GM23338 (cell line): ENCODE data around the gene RAD50. TPM values are rescaled to one million over a fixed set of nuclear protein-coding genes. Genes with fewer than 3 reads are reported as not detected.

Source experiments
- ATAC-seq: fragments of 200-7000 bp; cut with Tn5 transposase; 3 replicates; pipeline ENCODE4 v1.9.1; 2020
- DNase-seq: peaks from one replicate; pipeline ENCODE4 v3.0.0-alpha.2; 2015; ENCODE audit warnings: low spot score
- H2AFZ ChIP-seq: fragments of 200-600 bp; sonication (generic); 2 replicates; pipeline ENCODE4 v1.8.0; 2016; ENCODE audit warnings: antibody characterized with exemption, mild to moderate bottlenecking, moderate library complexity
- H3F3A ChIP-seq: fragments of 200-600 bp; sonication (generic); replicated peaks from 2 replicates; pipeline ENCODE4 v1.8.0; 2017; ENCODE audit warnings: antibody characterized with exemption, mixed run types, low read depth
- H3K27ac ChIP-seq: fragments of 200-600 bp; sonication (generic); 2 replicates; pipeline ENCODE4 v1.6.1; 2016; ENCODE audit warnings: low read depth
- H3K27me3 ChIP-seq: fragments of 200-600 bp; sonication (generic); 2 replicates; pipeline ENCODE4 v1.8.0; 2016; ENCODE audit warnings: mild to moderate bottlenecking, mixed run types, moderate library complexity; ENCODE audit not compliant: insufficient read depth
- H3K36me3 ChIP-seq: fragments of 200-600 bp; sonication (generic); 2 replicates; pipeline ENCODE4 v1.8.0; 2016; ENCODE audit warnings: mild to moderate bottlenecking; ENCODE audit not compliant: insufficient read depth
- H3K4me1 ChIP-seq: fragments of 200-600 bp; sonication (generic); 2 replicates; pipeline ENCODE4 v1.8.0; 2016; ENCODE audit warnings: mild to moderate bottlenecking, moderate library complexity; ENCODE audit not compliant: insufficient read depth
- H3K4me2 ChIP-seq: fragments of 200-600 bp; sonication (generic); 2 replicates; pipeline ENCODE4 v1.7.1; 2017; ENCODE audit warnings: mixed run types
- H3K4me3 ChIP-seq: fragments of 200-600 bp; sonication (generic); 2 replicates; pipeline ENCODE4 v1.6.1; 2016; ENCODE audit warnings: mixed run types
- H3K79me2 ChIP-seq: fragments of 200-600 bp; sonication (generic); replicated peaks from 2 replicates; pipeline ENCODE4 v1.8.0; 2017; ENCODE audit warnings: mild to moderate bottlenecking; ENCODE audit not compliant: insufficient read depth
- H3K9me2 ChIP-seq: fragments of 200-600 bp; sonication (generic); 2 replicates; pipeline ENCODE4 v1.8.0; 2017; ENCODE audit not compliant: insufficient read depth
- H4K20me1 ChIP-seq: fragments of 200-600 bp; sonication (generic); replicated peaks from 2 replicates; pipeline ENCODE4 v1.8.0; 2017; ENCODE audit warnings: mild to moderate bottlenecking; ENCODE audit not compliant: insufficient read depth
- H3K27ac Mint-ChIP-seq: 2 replicates; pipeline ENCODE4 v1.8.0; 2020; ENCODE audit warnings: inconsistent platforms, mild to moderate bottlenecking, moderate library complexity, mixed read lengths
- H3K27me3 Mint-ChIP-seq: 3 replicates; pipeline ENCODE4 v1.8.0; 2022; ENCODE audit warnings: low read depth, mild to moderate bottlenecking, moderate library complexity, mixed read lengths, inconsistent platforms; ENCODE audit not compliant: insufficient read depth, poor library complexity
- H3K36me3 Mint-ChIP-seq: 3 replicates; pipeline ENCODE4 v1.8.0; 2021; ENCODE audit warnings: low read depth, mild to moderate bottlenecking, inconsistent platforms, moderate library complexity, mixed read lengths
- H3K4me1 Mint-ChIP-seq: 3 replicates; pipeline ENCODE4 v1.8.0; 2020; ENCODE audit warnings: mild to moderate bottlenecking, inconsistent platforms, mixed read lengths
- H3K4me3 Mint-ChIP-seq: 3 replicates; pipeline ENCODE4 v1.8.0; 2021; ENCODE audit warnings: moderate library complexity, mild to moderate bottlenecking, inconsistent platforms, mixed read lengths
- H3K9me3 Mint-ChIP-seq: 3 replicates; pipeline ENCODE4 v1.8.0; 2020; ENCODE audit warnings: moderate library complexity, mild to moderate bottlenecking, inconsistent platforms, mixed read lengths
- EZH2 ChIP-seq: fragments of 200-600 bp; sonication (generic); IDR thresholded peaks from one replicate; pipeline ENCODE4 v1.8.0; 2017; ENCODE audit warnings: antibody characterized with exemption, mild to moderate bottlenecking, low read depth; ENCODE audit not compliant: unreplicated experiment
- EZH2phosphoT487 ChIP-seq: fragments of 200-600 bp; sonication (generic); IDR thresholded peaks from one replicate; pipeline ENCODE4 v1.8.1; 2018; ENCODE audit warnings: antibody characterized with exemption; ENCODE audit not compliant: unreplicated experiment
- REST ChIP-seq: IDR thresholded peaks from one replicate; pipeline ENCODE4 v1.6.1; 2018; ENCODE audit warnings: antibody characterized with exemption; ENCODE audit not compliant: unreplicated experiment
- ZNF114 ChIP-seq: fragments of 250-450 bp; sonication (Bioruptor Pico); IDR thresholded peaks from 2 replicates; pipeline ENCODE4 v1.5.0; 2020; ENCODE audit warnings: mild to moderate bottlenecking, moderate library complexity
- ZNF331 ChIP-seq: fragments of 250-450 bp; sonication (Bioruptor Pico); IDR thresholded peaks from 2 replicates; pipeline ENCODE4 v1.5.0; 2020; ENCODE audit warnings: low read depth, mild to moderate bottlenecking, moderate library complexity
- polyA plus RNA-seq: library from polyadenylated mRNA; unstranded; fragments of >200 nt; fragmentation: Nextera tagmentation; extraction: Ambion mirVana; gene quantifications from 2 replicates; pipeline ENCODE4 v1.2.1, GENCODE V29; 2016
- total RNA-seq: library from RNA; depleted of rRNA; stranded (reverse); fragments of >200 nt; shearing (Covaris generic); gene quantifications from 2 replicates; pipeline ENCODE4 v1.2.3, GENCODE V29; 2014

The RAD50 gene
- total and polyA plus RNA-seq, 2 experiments from 2014 or later, result 27.0 to 52.2 TPM

- TF ChIP-seq REST, result no peak
Measured at GRCh38 chr5:132677682-132678400, 121.1 kb downstream of the RAD50 start (continued).

- H3K4me1 Mint-ChIP-seq, result peaks cover 6% of the 10 kb centered on the region
Measured at GRCh38 chr5:132678735-132679134, 122.0 kb downstream of the RAD50 start.

More at GRCh38 chr5:132678735-132679134, 122.0 kb downstream of the RAD50 start:
- Histone ChIP-seq H3K4me1 (no peaks in the 10 kb centered on the region), H3K79me2 (no peaks in the 10 kb centered on the region), H3K4me2 (no peak overlapping the region), H3K9me2 (no peaks in the 10 kb centered on the region), H4K20me1 (no peaks in the 10 kb centered on the region), H3K27ac (no peak overlapping the region), H3K36me3 (no peaks in the 10 kb centered on the region), H2AFZ (no peak overlapping the region), H3K27me3 (no peaks in the 10 kb centered on the region), H3K4me3 (no peak overlapping the region), H3F3A (no peaks in the 10 kb centered on the region)
- H3K9me3 Mint-ChIP-seq, result no peaks in the 10 kb centered on the region
- H3K36me3 Mint-ChIP-seq, result no peaks in the 10 kb centered on the region
- ATAC-seq (no peak), DNase-seq (no peak)
- no peak for TF ChIP-seq ZNF114 (CRISPR knock-in tag)
- TF ChIP-seq EZH2phosphoT487, result no peak
- TF ChIP-seq ZNF331 (CRISPR knock-in tag), result no peak
- no peak for TF ChIP-seq EZH2
- no peak for TF ChIP-seq REST
- H3K27ac Mint-ChIP-seq, result no peak overlapping the region
- H3K4me3 Mint-ChIP-seq, result no peak overlapping the region
- no peaks in the 10 kb centered on the region for H3K27me3 Mint-ChIP-seq
